ENCODE measurements around the gene POM121L2.
A peak's percentile ranks its signal among the peaks of the same experiment; 100 is the strongest.
"Not testable (repeated sequence)": the region's sequence is repeated elsewhere in the genome, so short reads cannot be mapped to it uniquely, and the experiment has no call there.

Gene POM121L2

GRCh38 chr6:27293436-27294098 lies 18.5 kb downstream of the POM121L2 start:
- DNase-seq, result no peak

GRCh38 chr6:27290850-27291208 lies 21.2 kb downstream of the POM121L2 start:
- no peak for DNase-seq

GRCh38 chr6:27290065-27290849 lies 21.8 kb downstream of the POM121L2 start:
- no peak for DNase-seq

- DNase-seq, result no peak
Measured at GRCh38 chr6:27288136-27289044, 23.7 kb downstream of the POM121L2 start.

- DNase-seq, result no peak
Measured at GRCh38 chr6:27287751-27288135, 24.3 kb downstream of the POM121L2 start.

GRCh38 chr6:27286141-27286540 lies 25.9 kb downstream of the POM121L2 start:
- no peak for DNase-seq

- DNase-seq, result no peak
Measured at GRCh38 chr6:27283279-27283678, 28.8 kb downstream of the POM121L2 start.

- no peak for DNase-seq
Measured at GRCh38 chr6:27281569-27281968, 30.5 kb downstream of the POM121L2 start.

- no peak for DNase-seq
Measured at GRCh38 chr6:27281105-27281539, 31.0 kb downstream of the POM121L2 start.

- no peak for DNase-seq
Measured at GRCh38 chr6:27280540-27281000, 31.5 kb downstream of the POM121L2 start.

- peak; percentile 53 for DNase-seq
Measured at GRCh38 chr6:27280064-27280539, 32.0 kb downstream of the POM121L2 start.

GRCh38 chr6:27279513-27280063 lies 32.5 kb downstream of the POM121L2 start:
- no peak for DNase-seq

GRCh38 chr6:27275025-27275956 lies 36.8 kb downstream of the POM121L2 start:
- no peak for DNase-seq

GRCh38 chr6:27273783-27274182 lies 38.3 kb downstream of the POM121L2 start:
- no peak for DNase-seq

GRCh38 chr6:27268803-27269202 lies 43.3 kb downstream of the POM121L2 start:
- no peak for DNase-seq

GRCh38 chr6:27267857-27268434 lies 44.1 kb downstream of the POM121L2 start:
- no peak for DNase-seq

GRCh38 chr6:27267003-27267402 lies 45.1 kb downstream of the POM121L2 start:
- not testable (repeated sequence) for DNase-seq

- no peak for DNase-seq
Measured at GRCh38 chr6:27263886-27264285, 48.2 kb downstream of the POM121L2 start.

GRCh38 chr6:27260836-27261375 lies 51.2 kb downstream of the POM121L2 start:
- DNase-seq, result no peak

- no peak for DNase-seq
Measured at GRCh38 chr6:27260369-27260768, 51.7 kb downstream of the POM121L2 start.
